Fibroblast of villous mesenchyme (primary cell): ENCODE results near the gene TRIM8. TPM values are rescaled to one million over a fixed set of nuclear protein-coding genes. Genes with fewer than 3 reads are reported as not detected.

Experiments used
- DNase-seq: peaks from one replicate; pipeline ENCODE4 v3.0.0-alpha.2; 2010; ENCODE audit warnings: low read depth
- H3K4me3 ChIP-seq: 2 replicates; pipeline ENCODE4 v1.5.1; 2011; ENCODE audit warnings: low read depth, mild to moderate bottlenecking, low read length
- total RNA-seq: library from RNA; depleted of rRNA; stranded (reverse); fragments of >200 nt; gene quantifications from 2 replicates; pipeline ENCODE4 v1.2.3, GENCODE V29; 2012
- TF ChIP-seq, protein P1 (sequence below): IDR thresholded peaks from 2 replicates; pipeline ENCODE4 v1.5.1; 2012; ENCODE audit warnings: low read depth, mild to moderate bottlenecking, low read length; ENCODE audit not compliant: insufficient read depth

TRIM8 gene
- total RNA-seq, 1 donor = 116 TPM

DNA sequence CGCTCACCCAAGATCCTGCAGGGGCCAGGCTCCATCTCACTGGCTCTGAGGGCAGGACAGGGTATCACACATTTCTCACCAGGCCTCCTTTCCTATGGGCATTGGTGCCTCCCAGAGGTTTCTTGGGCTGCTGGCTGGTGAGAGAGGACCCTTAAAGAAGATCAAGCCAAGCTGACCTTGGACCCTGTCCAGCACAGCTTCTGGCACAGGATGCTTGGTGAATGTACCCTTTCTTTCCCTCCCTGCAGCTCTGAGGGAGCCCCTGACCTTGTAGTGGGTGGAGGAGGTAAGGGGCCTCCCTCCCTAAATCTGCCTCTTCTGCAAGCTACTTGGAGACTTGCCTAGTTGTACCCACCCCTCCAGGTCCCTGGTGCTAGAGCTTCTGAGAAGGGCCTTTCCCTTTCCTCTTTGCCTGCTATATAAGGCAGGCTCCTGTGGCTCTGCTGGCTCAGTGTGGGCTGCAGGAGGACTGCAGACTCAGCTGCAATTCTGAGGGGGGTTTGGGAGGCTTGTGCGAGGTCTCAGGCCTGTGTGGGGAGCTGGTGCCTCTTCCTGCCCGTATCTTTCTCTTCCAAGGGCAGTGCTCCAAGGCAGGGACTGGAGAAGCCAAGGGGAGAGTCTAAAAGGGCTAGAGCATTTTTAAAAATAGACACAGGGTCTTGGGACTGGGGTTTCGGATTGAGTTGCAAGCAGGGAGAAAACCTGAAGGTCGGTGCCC, 11.7 kb upstream of the TRIM8 start:
- peak; percentile 55 for DNase-seq
- TF ChIP-seq, protein P1, sequence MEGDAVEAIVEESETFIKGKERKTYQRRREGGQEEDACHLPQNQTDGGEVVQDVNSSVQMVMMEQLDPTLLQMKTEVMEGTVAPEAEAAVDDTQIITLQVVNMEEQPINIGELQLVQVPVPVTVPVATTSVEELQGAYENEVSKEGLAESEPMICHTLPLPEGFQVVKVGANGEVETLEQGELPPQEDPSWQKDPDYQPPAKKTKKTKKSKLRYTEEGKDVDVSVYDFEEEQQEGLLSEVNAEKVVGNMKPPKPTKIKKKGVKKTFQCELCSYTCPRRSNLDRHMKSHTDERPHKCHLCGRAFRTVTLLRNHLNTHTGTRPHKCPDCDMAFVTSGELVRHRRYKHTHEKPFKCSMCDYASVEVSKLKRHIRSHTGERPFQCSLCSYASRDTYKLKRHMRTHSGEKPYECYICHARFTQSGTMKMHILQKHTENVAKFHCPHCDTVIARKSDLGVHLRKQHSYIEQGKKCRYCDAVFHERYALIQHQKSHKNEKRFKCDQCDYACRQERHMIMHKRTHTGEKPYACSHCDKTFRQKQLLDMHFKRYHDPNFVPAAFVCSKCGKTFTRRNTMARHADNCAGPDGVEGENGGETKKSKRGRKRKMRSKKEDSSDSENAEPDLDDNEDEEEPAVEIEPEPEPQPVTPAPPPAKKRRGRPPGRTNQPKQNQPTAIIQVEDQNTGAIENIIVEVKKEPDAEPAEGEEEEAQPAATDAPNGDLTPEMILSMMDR = no peak
- H3K4me3 ChIP-seq = no peak overlapping the region

DNA sequence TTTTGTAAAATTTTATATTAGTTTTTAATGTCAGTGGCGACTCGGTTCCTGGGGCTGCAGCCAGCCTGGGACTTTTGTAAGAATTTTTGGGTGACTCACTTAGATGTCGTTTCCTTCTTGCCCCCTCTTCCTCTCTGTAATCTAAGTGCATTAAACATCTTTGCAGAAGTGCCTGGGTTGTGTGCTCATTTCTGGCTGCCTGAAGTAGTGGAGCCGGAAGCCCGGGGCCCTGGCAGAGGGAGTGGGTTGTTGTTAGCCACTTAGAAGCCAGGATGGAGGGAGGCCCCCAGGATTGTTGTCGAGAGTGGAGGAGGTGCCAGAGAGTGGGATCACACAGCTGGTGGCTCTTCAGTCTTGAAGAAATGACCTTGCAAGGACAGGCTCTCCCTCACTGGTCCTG, 11.0 kb upstream of the TRIM8 start:
- TF ChIP-seq, protein P1 = no peak
- peak; percentile 70 for DNase-seq
- H3K4me3 ChIP-seq = no peak overlapping the region

DNA sequence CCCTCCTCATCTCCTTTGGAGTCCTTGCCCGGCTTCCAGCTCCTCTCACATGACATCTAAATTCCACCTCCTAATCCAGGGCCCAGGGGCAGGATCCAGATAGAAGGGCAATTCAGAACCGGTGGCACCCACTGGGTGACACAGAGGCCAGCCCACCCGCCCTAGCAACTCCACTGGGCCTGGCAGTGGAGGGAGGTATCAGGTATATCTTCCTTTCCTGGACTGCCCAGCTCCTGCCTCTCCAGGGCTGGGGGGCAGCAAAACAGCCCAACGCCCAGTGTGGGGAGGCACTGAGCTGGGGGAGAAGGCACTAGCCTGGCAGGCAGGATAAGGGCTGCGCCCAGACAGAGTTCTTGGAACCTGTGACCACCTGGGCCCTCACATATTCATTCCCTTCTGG, 10.4 kb upstream of the TRIM8 start:
- no peak for DNase-seq
- TF ChIP-seq, protein P1 = no peak

DNA sequence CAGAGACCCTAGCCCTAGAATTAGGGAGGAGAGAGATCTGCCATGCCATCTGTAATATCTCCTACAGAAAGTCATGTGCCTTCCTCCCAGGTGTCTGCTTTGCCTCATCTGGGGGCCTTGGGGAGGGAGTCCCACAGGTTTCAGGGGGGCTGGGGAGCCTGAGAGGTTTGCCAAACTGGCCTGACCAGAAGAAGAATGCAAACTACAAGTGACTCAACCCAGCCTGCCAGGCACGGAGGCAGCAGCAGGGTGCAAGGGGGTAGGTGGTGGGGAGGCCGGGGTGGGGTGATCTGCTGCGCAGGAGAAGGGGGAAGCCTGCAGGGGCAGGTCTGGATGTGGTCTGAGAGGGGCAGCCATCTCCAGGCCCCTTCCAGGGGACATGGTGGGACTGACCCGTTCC, 9.6 kb upstream of the TRIM8 start:
- DNase-seq = no peak
- H3K4me3 ChIP-seq = no peak overlapping the region
- TF ChIP-seq, protein P1 = no peak

More for the DNA sequence above, 10.4 kb upstream of the TRIM8 start:
- H3K4me3 ChIP-seq = no peak overlapping the region

DNA sequence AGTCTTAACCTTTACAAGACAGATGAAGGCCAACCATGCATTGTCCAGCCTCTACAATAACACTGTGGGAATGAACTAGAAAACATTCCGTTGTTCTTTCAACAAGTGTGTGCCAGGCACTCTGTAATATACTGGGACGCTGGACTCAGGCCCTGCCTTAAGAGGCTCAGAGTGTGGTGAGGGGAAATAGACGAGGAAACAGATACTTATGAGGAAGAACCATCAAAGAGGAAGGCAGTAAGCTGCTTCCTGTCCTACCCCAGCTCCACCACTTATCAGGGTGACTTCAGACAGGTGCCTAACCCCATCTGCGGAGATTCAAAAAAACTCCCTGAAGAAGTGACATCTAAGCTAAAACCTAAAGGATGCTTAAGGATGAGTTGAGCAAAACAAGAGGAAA, 8.9 kb upstream of the TRIM8 start:
- TF ChIP-seq, protein P1 = no peak
- no peak for DNase-seq
- H3K4me3 ChIP-seq = no peak overlapping the region

DNA sequence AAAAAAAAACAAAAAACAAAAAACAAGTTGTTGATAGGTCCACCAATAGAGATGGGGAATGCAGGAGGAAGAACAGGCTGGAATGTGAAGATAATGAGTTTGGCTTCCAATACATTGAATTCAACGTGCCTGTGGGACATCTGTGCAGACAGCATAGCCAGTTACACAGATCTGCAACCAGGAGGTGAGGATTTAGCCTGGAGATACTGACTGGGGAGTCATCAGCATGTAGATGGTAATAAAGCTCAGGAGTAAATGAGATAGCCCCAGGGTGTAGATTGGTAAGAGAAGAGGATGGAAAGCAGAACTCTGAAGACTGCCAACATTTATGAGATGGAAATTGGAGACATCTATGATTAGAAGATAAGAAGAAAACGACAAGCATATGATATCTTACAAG, 4.7 kb upstream of the TRIM8 start:
- no peak for DNase-seq
- TF ChIP-seq, protein P1 = no peak
- H3K4me3 ChIP-seq = no peak overlapping the region

DNA sequence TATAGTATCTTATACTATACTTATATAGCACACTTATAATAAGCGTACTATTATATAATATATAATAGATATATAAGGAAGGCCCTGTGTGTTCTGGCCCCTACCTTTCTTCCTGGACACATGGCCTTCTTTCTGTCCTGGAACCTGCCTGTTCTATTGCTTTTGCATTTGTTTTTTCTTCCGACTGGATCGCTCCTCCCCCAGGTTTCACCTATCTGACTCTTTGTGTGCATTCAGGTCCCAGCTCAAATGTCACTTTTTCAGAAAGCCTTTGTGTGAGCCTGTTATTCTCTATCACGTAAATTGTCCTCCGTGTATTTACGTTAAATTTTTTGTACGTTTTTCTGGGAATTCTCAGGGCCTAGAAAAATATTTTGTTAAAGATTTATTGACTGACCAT, 2.9 kb upstream of the TRIM8 start:
- TF ChIP-seq, protein P1 = no peak
- peak overlapping the region; percentile 97 for H3K4me3 ChIP-seq

More for the DNA sequence above, 2.9 kb upstream of the TRIM8 start:
- no peak for DNase-seq
